ENCODE measurements around the gene MAML2.
A peak's percentile ranks its signal among the peaks of the same experiment; 100 is the strongest.

MAML2 gene

DNA sequence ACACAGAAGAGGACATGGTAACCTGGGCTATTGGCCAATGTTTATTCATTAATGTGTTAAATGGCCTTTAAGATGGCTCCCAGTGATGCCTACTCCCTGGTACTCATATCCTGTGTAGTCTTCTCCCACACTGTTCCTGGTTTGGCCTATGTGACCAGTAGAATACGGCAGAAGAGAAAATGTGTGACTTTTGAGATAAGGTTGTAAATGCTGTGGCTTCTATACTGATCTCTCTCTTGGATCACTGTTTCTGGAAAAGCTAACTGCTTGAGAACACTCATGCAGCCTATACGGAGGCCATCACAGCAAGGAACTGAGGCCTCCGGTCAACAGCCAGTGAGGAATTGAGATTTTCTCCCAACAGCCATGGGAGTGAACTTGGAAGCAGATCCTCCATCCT, 24.1 kb downstream of the MAML2 start:
- no peak for DNase-seq
- Histone ChIP-seq H3K79me2 (ENCODE audit: control insufficient read depth, insufficient read depth, low read length) (no peaks in the 10 kb centered on the region), H3K4me1 (ENCODE audit: control insufficient read depth, low read depth, low read length) (peaks cover 1% of the 10 kb centered on the region), H3K36me3 (ENCODE audit: control insufficient read depth, insufficient read depth, low read length) (no peaks in the 10 kb centered on the region), H4K5ac (ENCODE audit: low read length) (no peak overlapping the region), H3K18ac (ENCODE audit: low read length) (no peak overlapping the region), H3K9ac (ENCODE audit: low read length) (no peak overlapping the region), H3K27ac (ENCODE audit: low read depth, low read length) (no peak overlapping the region), H2BK120ac (ENCODE audit: low read depth, low read length) (no peak overlapping the region), H3K4ac (ENCODE audit: low read depth, low read length) (no peak overlapping the region), H3K4me3 (ENCODE audit: low read length) (no peak overlapping the region), H2AK5ac (ENCODE audit: low read length) (no peak overlapping the region), H3K79me1 (ENCODE audit: low read length) (no peaks in the 10 kb centered on the region), H4K8ac (ENCODE audit: low read depth, low read length) (no peak overlapping the region), H3K27me3 (ENCODE audit: insufficient read depth, low read length, poor library complexity) (no peaks in the 10 kb centered on the region), H2BK5ac (ENCODE audit: low read length) (no peak overlapping the region), H3K4me2 (ENCODE audit: low read length) (no peak overlapping the region), H3K23ac (ENCODE audit: low read length) (no peak overlapping the region), H2BK15ac (replicated peaks; ENCODE audit: low read depth) (no peak overlapping the region), H3K56ac (ENCODE audit: low read length) (no peak overlapping the region)
- no CpG with 5 or more reads among the region's 3 CpGs for WGBS (ENCODE audit: extremely low coverage, insufficient coverage, low lambda C conversion rate)

DNA sequence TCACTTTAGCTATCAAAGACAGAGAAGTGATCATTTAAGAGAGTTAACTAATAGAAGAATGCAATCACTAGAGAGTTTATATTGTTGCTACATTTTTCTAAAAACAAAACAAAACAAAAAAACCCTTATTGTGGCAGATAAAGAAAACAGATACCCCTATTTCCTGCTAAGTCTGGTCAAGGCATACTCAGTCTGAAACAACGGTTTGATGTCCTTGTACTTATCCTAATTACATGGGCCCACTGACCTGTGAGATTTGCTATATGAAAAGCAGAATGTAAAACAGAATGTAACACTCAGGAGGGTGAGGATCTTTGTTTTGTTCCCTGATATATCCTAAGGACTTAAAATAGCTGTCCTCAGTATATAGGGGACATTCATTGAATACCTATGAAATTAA, 24.6 kb downstream of the MAML2 start:
- H3K27ac ChIP-seq (ENCODE audit: low read depth, low read length) = no peak overlapping the region

DNA sequence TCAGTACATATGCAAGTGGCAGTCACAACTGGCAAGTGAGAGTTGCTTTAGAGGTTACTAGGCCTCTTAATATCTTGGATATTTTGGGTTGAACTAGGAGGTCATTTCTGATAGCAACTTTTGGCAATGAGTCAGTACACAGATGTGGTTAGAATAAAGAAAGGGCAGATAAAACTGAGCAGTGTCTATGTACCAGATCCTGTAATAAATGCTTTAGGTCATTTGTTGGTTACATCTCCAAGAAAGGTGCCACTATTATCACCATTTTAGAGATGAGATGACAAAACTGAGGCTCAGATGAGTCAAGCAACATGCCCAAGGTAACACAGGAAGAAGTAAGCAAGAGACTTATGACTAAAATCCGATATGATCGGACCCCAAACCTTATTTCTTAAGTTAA, 25.0 kb downstream of the MAML2 start:
- Histone ChIP-seq H3K9ac (ENCODE audit: low read length) (no peak overlapping the region), H3K56ac (ENCODE audit: low read length) (no peak overlapping the region), H3K27ac (ENCODE audit: low read depth, low read length) (no peak overlapping the region), H3K36me3 (ENCODE audit: control insufficient read depth, insufficient read depth, low read length) (no peaks in the 10 kb centered on the region), H4K5ac (ENCODE audit: low read length) (no peak overlapping the region), H2BK15ac (replicated peaks; ENCODE audit: low read depth) (no peak overlapping the region), H3K4me2 (ENCODE audit: low read length) (no peak overlapping the region), H2BK120ac (ENCODE audit: low read depth, low read length) (no peak overlapping the region), H3K18ac (ENCODE audit: low read length) (no peak overlapping the region), H3K27me3 (ENCODE audit: insufficient read depth, low read length, poor library complexity) (no peaks in the 10 kb centered on the region), H3K79me2 (ENCODE audit: control insufficient read depth, insufficient read depth, low read length) (no peaks in the 10 kb centered on the region), H4K8ac (ENCODE audit: low read depth, low read length) (no peak overlapping the region), H2BK5ac (ENCODE audit: low read length) (no peak overlapping the region), H3K79me1 (ENCODE audit: low read length) (no peaks in the 10 kb centered on the region), H3K4ac (ENCODE audit: low read depth, low read length) (no peak overlapping the region), H3K23ac (ENCODE audit: low read length) (no peak overlapping the region), H3K4me1 (ENCODE audit: control insufficient read depth, low read depth, low read length) (peaks cover 1% of the 10 kb centered on the region), H2AK5ac (ENCODE audit: low read length) (no peak overlapping the region), H3K4me3 (ENCODE audit: low read length) (no peak overlapping the region)
- WGBS (ENCODE audit: extremely low coverage, insufficient coverage, low lambda C conversion rate) = no CpG with 5 or more reads among the region's 2 CpGs
- no peak for DNase-seq

More for the DNA sequence above, 24.6 kb downstream of the MAML2 start:
- Histone ChIP-seq H2BK120ac (ENCODE audit: low read depth, low read length) (no peak overlapping the region), H2AK5ac (ENCODE audit: low read length) (no peak overlapping the region), H3K9ac (ENCODE audit: low read length) (no peak overlapping the region), H3K4me1 (ENCODE audit: control insufficient read depth, low read depth, low read length) (peaks cover 1% of the 10 kb centered on the region), H3K4ac (ENCODE audit: low read depth, low read length) (no peak overlapping the region), H3K79me2 (ENCODE audit: control insufficient read depth, insufficient read depth, low read length) (no peaks in the 10 kb centered on the region), H3K4me3 (ENCODE audit: low read length) (no peak overlapping the region), H3K18ac (ENCODE audit: low read length) (no peak overlapping the region), H3K23ac (ENCODE audit: low read length) (no peak overlapping the region), H3K27me3 (ENCODE audit: insufficient read depth, low read length, poor library complexity) (no peaks in the 10 kb centered on the region), H3K56ac (ENCODE audit: low read length) (no peak overlapping the region), H3K4me2 (ENCODE audit: low read length) (no peak overlapping the region), H2BK5ac (ENCODE audit: low read length) (no peak overlapping the region), H3K79me1 (ENCODE audit: low read length) (no peaks in the 10 kb centered on the region), H3K36me3 (ENCODE audit: control insufficient read depth, insufficient read depth, low read length) (no peaks in the 10 kb centered on the region), H4K5ac (ENCODE audit: low read length) (no peak overlapping the region), H2BK15ac (replicated peaks; ENCODE audit: low read depth) (no peak overlapping the region), H4K8ac (ENCODE audit: low read depth, low read length) (no peak overlapping the region)
- WGBS (ENCODE audit: extremely low coverage, insufficient coverage, low lambda C conversion rate) = no CpG with 5 or more reads among the region's 1 CpG
- DNase-seq = no peak

DNA sequence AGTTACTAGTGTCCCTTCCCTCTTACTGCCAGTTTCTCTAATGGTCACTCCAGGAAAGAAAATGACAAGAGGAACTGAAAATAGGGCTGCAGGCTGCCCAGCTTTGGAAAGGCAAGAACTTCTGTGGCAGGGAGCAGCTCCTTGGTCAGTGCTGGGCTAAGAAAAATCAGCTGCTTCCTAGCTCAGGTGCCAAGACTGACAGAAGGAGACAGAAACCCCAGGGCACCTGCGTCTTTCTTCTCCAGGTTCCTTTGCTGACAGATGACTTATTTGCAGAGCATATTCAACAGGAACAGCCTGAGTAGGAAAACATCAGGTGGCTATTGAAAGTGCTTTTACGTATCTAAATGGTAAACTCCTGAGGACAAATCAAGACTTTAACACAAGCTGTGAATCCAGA, 25.4 kb downstream of the MAML2 start:
- no peak overlapping the region for H3K27ac ChIP-seq (ENCODE audit: low read depth, low read length)
- peak overlapping the region; percentile 51 for H3K18ac ChIP-seq (ENCODE audit: low read length)
- WGBS (ENCODE audit: extremely low coverage, insufficient coverage, low lambda C conversion rate) = no CpG with 5 or more reads among the region's 2 CpGs

GRCh38 chr11:96316869-96317268, 26.1 kb downstream of the MAML2 start:
- no peaks in the 10 kb centered on the region for H3K79me2 ChIP-seq (ENCODE audit: control insufficient read depth, insufficient read depth, low read length)

More for the DNA sequence above, 25.4 kb downstream of the MAML2 start:
- no peak overlapping the region for H3K9ac ChIP-seq (ENCODE audit: low read length)
- H3K4me2 ChIP-seq (ENCODE audit: low read length) = no peak overlapping the region
- no peak overlapping the region for H2BK120ac ChIP-seq (ENCODE audit: low read depth, low read length)
- no peaks in the 10 kb centered on the region for H3K27me3 ChIP-seq (ENCODE audit: insufficient read depth, low read length, poor library complexity)
- H3K4me3 ChIP-seq (ENCODE audit: low read length) = no peak overlapping the region
- H3K4me1 ChIP-seq (ENCODE audit: control insufficient read depth, low read depth, low read length) = no peaks in the 10 kb centered on the region
- DNase-seq = no peak
- no peak overlapping the region for H2BK5ac ChIP-seq (ENCODE audit: low read length)
- H3K36me3 ChIP-seq (ENCODE audit: control insufficient read depth, insufficient read depth, low read length) = no peaks in the 10 kb centered on the region
- no peaks in the 10 kb centered on the region for H3K79me1 ChIP-seq (ENCODE audit: low read length)
- no peak overlapping the region for H4K5ac ChIP-seq (ENCODE audit: low read length)
- no peak overlapping the region for H4K8ac ChIP-seq (ENCODE audit: low read depth, low read length)
- no peaks in the 10 kb centered on the region for H3K79me2 ChIP-seq (ENCODE audit: control insufficient read depth, insufficient read depth, low read length)
- no peak overlapping the region for H2BK15ac ChIP-seq (replicated peaks; ENCODE audit: low read depth)
- no peak overlapping the region for H2AK5ac ChIP-seq (ENCODE audit: low read length)
- no peak overlapping the region for H3K23ac ChIP-seq (ENCODE audit: low read length)
- no peak overlapping the region for H3K56ac ChIP-seq (ENCODE audit: low read length)
- H3K4ac ChIP-seq (ENCODE audit: low read depth, low read length) = no peak overlapping the region

GRCh38 chr11:96315476-96315875, 27.5 kb downstream of the MAML2 start:
- no peaks in the 10 kb centered on the region for H3K79me1 ChIP-seq (ENCODE audit: low read length)
- no peak overlapping the region for H3K4me2 ChIP-seq (ENCODE audit: low read length)
- no peaks in the 10 kb centered on the region for H3K4me1 ChIP-seq (ENCODE audit: control insufficient read depth, low read depth, low read length)
- H3K36me3 ChIP-seq (ENCODE audit: control insufficient read depth, insufficient read depth, low read length) = no peaks in the 10 kb centered on the region
- no peak overlapping the region for H2BK120ac ChIP-seq (ENCODE audit: low read depth, low read length)
- H2AK5ac ChIP-seq (ENCODE audit: low read length) = no peak overlapping the region
- no peak overlapping the region for H3K4me3 ChIP-seq (ENCODE audit: low read length)
- no peak overlapping the region for H2BK15ac ChIP-seq (replicated peaks; ENCODE audit: low read depth)
- H3K79me2 ChIP-seq (ENCODE audit: control insufficient read depth, insufficient read depth, low read length) = no peaks in the 10 kb centered on the region
- DNase-seq = no peak
- WGBS (ENCODE audit: extremely low coverage, insufficient coverage, low lambda C conversion rate) = no CpG with 5 or more reads among the region's 1 CpG
- no peak overlapping the region for H4K8ac ChIP-seq (ENCODE audit: low read depth, low read length)
- H3K9ac ChIP-seq (ENCODE audit: low read length) = no peak overlapping the region
- H3K18ac ChIP-seq (ENCODE audit: low read length) = no peak overlapping the region
- no peak overlapping the region for H3K27ac ChIP-seq (ENCODE audit: low read depth, low read length)
- no peak overlapping the region for H3K56ac ChIP-seq (ENCODE audit: low read length)
- H2BK5ac ChIP-seq (ENCODE audit: low read length) = no peak overlapping the region
- no peak overlapping the region for H4K5ac ChIP-seq (ENCODE audit: low read length)
- no peak overlapping the region for H3K23ac ChIP-seq (ENCODE audit: low read length)
- H3K27me3 ChIP-seq (ENCODE audit: insufficient read depth, low read length, poor library complexity) = no peaks in the 10 kb centered on the region
- no peak overlapping the region for H3K4ac ChIP-seq (ENCODE audit: low read depth, low read length)

More at GRCh38 chr11:96316869-96317268, 26.1 kb downstream of the MAML2 start:
- no CpG with 5 or more reads among the region's 3 CpGs for WGBS (ENCODE audit: extremely low coverage, insufficient coverage, low lambda C conversion rate)
- no peak overlapping the region for H2BK5ac ChIP-seq (ENCODE audit: low read length)
- no peak overlapping the region for H3K4ac ChIP-seq (ENCODE audit: low read depth, low read length)
- no peak overlapping the region for H3K27ac ChIP-seq (ENCODE audit: low read depth, low read length)
- H2BK15ac ChIP-seq (replicated peaks; ENCODE audit: low read depth) = no peak overlapping the region
- no peak overlapping the region for H2BK120ac ChIP-seq (ENCODE audit: low read depth, low read length)
- no peaks in the 10 kb centered on the region for H3K79me1 ChIP-seq (ENCODE audit: low read length)
- no peak overlapping the region for H3K23ac ChIP-seq (ENCODE audit: low read length)
- H3K4me2 ChIP-seq (ENCODE audit: low read length) = no peak overlapping the region
- H3K4me3 ChIP-seq (ENCODE audit: low read length) = no peak overlapping the region
- H3K9ac ChIP-seq (ENCODE audit: low read length) = no peak overlapping the region
- no peak overlapping the region for H4K8ac ChIP-seq (ENCODE audit: low read depth, low read length)
- H3K36me3 ChIP-seq (ENCODE audit: control insufficient read depth, insufficient read depth, low read length) = no peaks in the 10 kb centered on the region
- H2AK5ac ChIP-seq (ENCODE audit: low read length) = no peak overlapping the region
- no peak overlapping the region for H4K5ac ChIP-seq (ENCODE audit: low read length)
- no peak for DNase-seq
- no peak overlapping the region for H3K18ac ChIP-seq (ENCODE audit: low read length)
- no peaks in the 10 kb centered on the region for H3K27me3 ChIP-seq (ENCODE audit: insufficient read depth, low read length, poor library complexity)
- H3K4me1 ChIP-seq (ENCODE audit: control insufficient read depth, low read depth, low read length) = no peaks in the 10 kb centered on the region
- H3K56ac ChIP-seq (ENCODE audit: low read length) = no peak overlapping the region
